Chondrocyte (in vitro differentiated cells): ENCODE data around the gene SAMD5. TPM values are rescaled to one million over a fixed set of nuclear protein-coding genes. Genes with fewer than 3 reads are reported as not detected.

ENCODE experiments used
- DNase-seq: peaks from one replicate; pipeline ENCODE4 v3.0.0; 2021; ENCODE audit warnings: mixed read lengths, low spot score
- H3K27ac Mint-ChIP-seq: one replicate; pipeline ENCODE4 v1.8.0; 2021; ENCODE audit warnings: mild to moderate bottlenecking, moderate library complexity, mixed read lengths; ENCODE audit not compliant: unreplicated experiment
- H3K27me3 Mint-ChIP-seq: 2 replicates; pipeline ENCODE4 v1.8.0; 2021; ENCODE audit warnings: low read depth, mixed read lengths
- H3K36me3 Mint-ChIP-seq: 2 replicates; pipeline ENCODE4 v1.8.0; 2021; ENCODE audit warnings: low read depth, mixed read lengths
- H3K4me1 Mint-ChIP-seq: 2 replicates; pipeline ENCODE4 v1.8.0; 2021; ENCODE audit warnings: low read depth, mild to moderate bottlenecking, mixed read lengths
- H3K4me3 Mint-ChIP-seq: one replicate; pipeline ENCODE4 v1.8.0; 2021; ENCODE audit warnings: mild to moderate bottlenecking, moderate library complexity, mixed read lengths; ENCODE audit not compliant: unreplicated experiment
- H3K9me3 Mint-ChIP-seq: 2 replicates; pipeline ENCODE4 v1.8.0; 2021; ENCODE audit warnings: low read depth, mixed read lengths
- CTCF ChIP-seq: fragments of 200-600 bp; sonication (generic); IDR thresholded peaks from 2 replicates; pipeline ENCODE4 v1.5.0; 2021; ENCODE audit warnings: antibody characterized with exemption, mild to moderate bottlenecking, moderate library complexity
- total RNA-seq: library from RNA; stranded (reverse); gene quantifications from 3 replicates; pipeline ENCODE4 v1.2.1, GENCODE V29; 2021

Gene SAMD5
- total RNA-seq, 1 donor from 2014 or later = 9.2 TPM

DNA sequence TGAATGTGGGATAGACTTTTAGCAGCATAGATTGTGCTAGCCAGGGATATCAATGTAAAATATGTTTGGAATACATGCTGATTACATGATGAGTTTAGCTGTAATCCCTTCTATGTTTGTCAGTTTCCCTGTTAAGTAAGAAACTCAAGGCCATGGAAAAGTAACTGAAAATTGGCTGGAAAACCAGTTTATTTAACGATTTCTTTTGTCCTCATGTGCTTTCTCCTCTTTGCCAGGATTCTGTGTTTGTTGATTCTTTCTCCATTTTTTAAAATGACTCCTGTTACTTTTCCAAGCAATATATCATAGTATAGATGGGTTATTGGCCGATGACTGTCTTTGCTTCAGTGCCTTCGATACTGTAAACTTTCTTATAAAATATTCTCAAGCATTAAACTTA is 87.5 kb downstream of the SAMD5 start:
- Mint-ChIP-seq H3K36me3 (peaks cover 4% of the 10 kb centered on the region), H3K9me3 (no peaks in the 10 kb centered on the region), H3K27me3 (no peaks in the 10 kb centered on the region), H3K27ac (no peak overlapping the region), H3K4me1 (no peaks in the 10 kb centered on the region), H3K4me3 (no peak overlapping the region)
- no peak for TF ChIP-seq CTCF
- no peak for DNase-seq

- Mint-ChIP-seq H3K36me3 (peaks cover 2% of the 10 kb centered on the region), H3K9me3 (peaks cover 5% of the 10 kb centered on the region), H3K4me1 (peaks cover 20% of the 10 kb centered on the region), H3K27ac (no peak overlapping the region), H3K4me3 (no peak overlapping the region), H3K27me3 (no peaks in the 10 kb centered on the region)
- TF ChIP-seq CTCF = no peak
- no peak for DNase-seq
Observed at GRCh38 chr6:147603392-147604081, 95.0 kb downstream of the SAMD5 start.

- H3K36me3 Mint-ChIP-seq = no peaks in the 10 kb centered on the region
- no peak for DNase-seq
- H3K4me3 Mint-ChIP-seq = no peak overlapping the region
- H3K27me3 Mint-ChIP-seq = no peaks in the 10 kb centered on the region
- H3K4me1 Mint-ChIP-seq = peaks cover 20% of the 10 kb centered on the region
- peaks cover 5% of the 10 kb centered on the region for H3K9me3 Mint-ChIP-seq
- no peak for TF ChIP-seq CTCF
- H3K27ac Mint-ChIP-seq = no peak overlapping the region
Observed at GRCh38 chr6:147604373-147604772, 95.9 kb downstream of the SAMD5 start.

DNA sequence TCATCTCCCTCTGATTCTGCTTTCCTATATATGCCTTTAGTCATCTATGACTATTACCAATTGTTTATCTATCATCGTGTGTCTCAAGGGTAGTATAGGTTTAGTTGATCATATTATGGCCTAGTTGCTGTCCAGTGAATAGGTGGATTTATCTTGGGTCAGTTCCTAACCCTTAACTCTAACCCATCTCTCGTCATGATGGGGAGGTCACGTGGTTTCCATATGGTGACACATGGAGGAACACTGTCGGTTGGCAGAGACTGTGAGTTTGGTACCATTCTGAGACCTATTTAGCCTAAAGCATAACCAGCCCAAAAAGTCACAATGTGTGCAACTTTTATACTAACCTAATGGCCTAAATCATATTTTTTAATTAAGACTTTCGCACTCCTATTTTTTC is 103.5 kb downstream of the SAMD5 start:
- no peak for DNase-seq
- no peak overlapping the region for H3K27ac Mint-ChIP-seq
- H3K36me3 Mint-ChIP-seq = no peaks in the 10 kb centered on the region
- TF ChIP-seq CTCF = no peak
- H3K9me3 Mint-ChIP-seq = peaks cover 5% of the 10 kb centered on the region
- H3K4me1 Mint-ChIP-seq = peaks cover 16% of the 10 kb centered on the region
- no peak overlapping the region for H3K4me3 Mint-ChIP-seq
- H3K27me3 Mint-ChIP-seq = no peaks in the 10 kb centered on the region

DNA sequence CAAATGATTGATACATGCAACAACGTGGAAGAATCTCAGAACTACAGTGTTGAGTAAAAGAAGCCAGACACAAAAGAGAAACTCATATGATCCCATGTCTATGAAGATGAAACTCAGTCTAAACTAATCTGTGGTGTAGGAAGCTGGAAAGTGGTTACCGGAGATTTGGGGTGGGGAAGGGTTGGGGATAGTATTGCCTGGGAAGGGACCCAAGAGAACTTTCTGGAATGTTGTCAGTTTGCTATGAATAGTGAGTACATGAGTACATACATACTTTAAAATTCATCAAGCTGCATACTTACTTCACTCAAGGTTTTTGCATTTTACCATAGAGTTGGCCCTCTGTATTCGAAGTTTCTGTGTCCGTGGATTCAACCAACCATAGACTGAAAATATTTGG is 106.0 kb downstream of the SAMD5 start:
- H3K36me3 Mint-ChIP-seq = no peaks in the 10 kb centered on the region
- no peaks in the 10 kb centered on the region for H3K9me3 Mint-ChIP-seq
- H3K4me3 Mint-ChIP-seq = no peak overlapping the region
- peaks cover 27% of the 10 kb centered on the region for H3K4me1 Mint-ChIP-seq
- no peaks in the 10 kb centered on the region for H3K27me3 Mint-ChIP-seq
- TF ChIP-seq CTCF = no peak
- no peak overlapping the region for H3K27ac Mint-ChIP-seq
- no peak for DNase-seq
